DND-41 (cell line): ENCODE data around the gene DGKH.

Experiments
- ATAC-seq: fragments of 200-7000 bp; cut with Tn5 transposase; 3 replicates; pipeline ENCODE4 v1.9.1; 2021; ENCODE audit warnings: low read depth; ENCODE audit not compliant: insufficient read depth
- DNase-seq: peaks from one replicate; pipeline ENCODE4 v3.0.0-alpha.2; 2020
- H2AFZ ChIP-seq: 2 replicates; pipeline ENCODE4 v1.6.0; 2012; ENCODE audit warnings: low read depth, low read length
- H3K27ac ChIP-seq: 2 replicates; pipeline ENCODE4 v1.5.1; 2012; ENCODE audit warnings: low read length, inconsistent platforms
- H3K27me3 ChIP-seq: fragments of 200-600 bp; sonication (generic); 2 replicates; pipeline ENCODE4 v1.6.0; 2012; ENCODE audit warnings: low read length, mild to moderate bottlenecking, inconsistent platforms; ENCODE audit not compliant: insufficient read depth, poor library complexity
- H3K36me3 ChIP-seq: 2 replicates; pipeline ENCODE4 v1.5.1; 2012; ENCODE audit warnings: low read length, inconsistent platforms; ENCODE audit not compliant: insufficient read depth
- H3K4me1 ChIP-seq: 2 replicates; pipeline ENCODE4 v1.5.1; 2012; ENCODE audit warnings: mild to moderate bottlenecking, low read length; ENCODE audit not compliant: insufficient read depth
- H3K4me2 ChIP-seq: 2 replicates; pipeline ENCODE4 v1.6.0; 2012; ENCODE audit warnings: mild to moderate bottlenecking, moderate library complexity, low read length, inconsistent platforms; ENCODE audit not compliant: insufficient read depth
- H3K4me3 ChIP-seq, 2 experiments: fragments of 200-600 bp in 1 of 2; shearing (Covaris generic) in 1 of 2; 2 replicates each; pipeline ENCODE4 v1.5.1; 2012 to 2016; ENCODE audit warnings: inconsistent platforms in 2 of 2, low read length in 2 of 2, mild to moderate bottlenecking in 2 of 2, low read depth in 1 of 2, moderate library complexity in 1 of 2
- H3K79me2 ChIP-seq: 2 replicates; pipeline ENCODE4 v1.6.0; 2012; ENCODE audit warnings: low read length, inconsistent platforms; ENCODE audit not compliant: insufficient read depth
- H3K9ac ChIP-seq: 2 replicates; pipeline ENCODE4 v1.6.0; 2012; ENCODE audit warnings: low read depth, mild to moderate bottlenecking, inconsistent platforms, low read length, moderate library complexity
- H3K9me3 ChIP-seq: 2 replicates; pipeline ENCODE4 v1.5.1; 2012; ENCODE audit warnings: low read length, moderate library complexity, mild to moderate bottlenecking, inconsistent platforms; ENCODE audit not compliant: insufficient read depth, severe bottlenecking
- H4K20me1 ChIP-seq: 2 replicates; pipeline ENCODE4 v1.6.0; 2012; ENCODE audit warnings: low read length; ENCODE audit not compliant: insufficient read depth
- CTCF ChIP-seq: IDR thresholded peaks from 2 replicates; pipeline ENCODE4 v1.5.1; 2012; ENCODE audit warnings: borderline replicate concordance, low read length, moderate library complexity, mild to moderate bottlenecking; ENCODE audit not compliant: poor library complexity, severe bottlenecking; ENCODE audit errors: extremely low read depth
- EZH2 ChIP-seq: IDR thresholded peaks from 3 replicates; pipeline ENCODE4 v1.6.1; 2012; ENCODE audit warnings: borderline replicate concordance, low read depth, mild to moderate bottlenecking, moderate library complexity, low read length, inconsistent platforms; ENCODE audit not compliant: severe bottlenecking

The DGKH gene

GRCh38 chr13:42099962-42100675, 51.7 kb downstream of the DGKH start:
- Histone ChIP-seq H3K4me1 (no peaks in the 10 kb centered on the region), H3K4me2 (no peak overlapping the region), H3K4me3 (no peak overlapping the region), H3K79me2 (no peaks in the 10 kb centered on the region), H3K27ac (no peak overlapping the region), H3K27me3 (no peaks in the 10 kb centered on the region), H3K9me3 (no peaks in the 10 kb centered on the region), H3K36me3 (no peaks in the 10 kb centered on the region), H2AFZ (no peak overlapping the region), H4K20me1 (no peaks in the 10 kb centered on the region; the same call in 1 of the 2 replicates), H3K9ac (no peak overlapping the region)
- ATAC-seq (no peak), DNase-seq (no peak)
- no peak for TF ChIP-seq CTCF
- TF ChIP-seq EZH2: no peak

- Histone ChIP-seq H3K4me1 (no peaks in the 10 kb centered on the region), H3K4me2 (no peak overlapping the region), H3K9me3 (no peaks in the 10 kb centered on the region), H3K9ac (no peak overlapping the region), H4K20me1 (no peaks in the 10 kb centered on the region; the same call in 1 of the 2 replicates), H3K36me3 (no peaks in the 10 kb centered on the region), H2AFZ (no peak overlapping the region), H3K27me3 (no peaks in the 10 kb centered on the region), H3K27ac (no peak overlapping the region), H3K79me2 (no peaks in the 10 kb centered on the region), H3K4me3 (no peak overlapping the region)
- ATAC-seq: no peak
- no peak for TF ChIP-seq EZH2
- TF ChIP-seq CTCF: no peak
- DNase-seq: no peak
Observed at GRCh38 chr13:42100960-42101359, 52.5 kb downstream of the DGKH start.

DNA sequence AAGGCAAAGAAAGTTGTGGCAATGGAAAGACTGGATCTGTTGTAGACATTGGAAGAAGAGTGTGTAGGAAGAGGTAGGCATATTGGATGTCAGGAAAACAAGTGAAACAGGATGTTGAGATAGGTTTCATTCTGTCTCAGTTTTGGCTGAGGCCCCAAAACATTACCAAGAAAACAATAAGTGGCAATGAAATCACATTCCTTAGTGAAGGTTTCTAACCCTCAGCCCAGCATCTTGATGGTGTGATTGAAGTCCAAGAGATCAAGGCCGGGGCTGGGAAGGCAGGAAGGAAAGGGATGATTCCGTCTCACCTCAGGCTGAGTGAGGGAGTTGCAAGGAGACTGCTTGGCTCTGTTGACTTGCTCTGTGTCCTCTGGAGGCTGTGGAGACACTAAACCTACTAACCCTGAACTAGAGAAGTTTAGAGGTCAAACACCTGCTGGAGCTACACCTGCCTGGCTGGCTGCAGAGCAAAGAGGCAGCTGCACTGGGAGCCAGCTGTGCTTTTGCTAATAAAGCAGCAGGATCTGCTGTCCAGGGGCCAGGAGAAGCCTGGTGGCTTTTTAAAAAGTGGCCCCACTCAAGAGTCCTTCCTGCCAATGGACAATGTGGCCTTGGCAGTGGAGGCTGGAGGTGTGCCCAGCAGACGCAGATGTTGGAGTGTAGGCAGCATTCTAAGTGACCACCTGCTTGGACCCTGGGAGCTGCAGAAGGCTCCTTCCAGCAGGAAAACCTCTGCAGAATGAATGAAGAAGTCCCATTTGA, 53.6 kb downstream of the DGKH start:
- H3K27ac ChIP-seq: no peak overlapping the region
- H3K4me2 ChIP-seq: no peak overlapping the region
- no peak for TF ChIP-seq CTCF
- no peak for TF ChIP-seq EZH2
- H3K4me3 ChIP-seq: no peak overlapping the region
- no peaks in the 10 kb centered on the region for H3K4me1 ChIP-seq
- ATAC-seq (no peak), DNase-seq (no peak)
- H4K20me1 ChIP-seq: no peaks in the 10 kb centered on the region; the same call in 1 of the 2 replicates
- no peak overlapping the region for H3K9ac ChIP-seq
- no peaks in the 10 kb centered on the region for H3K79me2 ChIP-seq
- H3K36me3 ChIP-seq: no peaks in the 10 kb centered on the region
- H2AFZ ChIP-seq: no peak overlapping the region
- H3K27me3 ChIP-seq: no peaks in the 10 kb centered on the region
- H3K9me3 ChIP-seq: no peaks in the 10 kb centered on the region
